Measurements from ENCODE around the gene KLHL25.

Gene KLHL25

DNA sequence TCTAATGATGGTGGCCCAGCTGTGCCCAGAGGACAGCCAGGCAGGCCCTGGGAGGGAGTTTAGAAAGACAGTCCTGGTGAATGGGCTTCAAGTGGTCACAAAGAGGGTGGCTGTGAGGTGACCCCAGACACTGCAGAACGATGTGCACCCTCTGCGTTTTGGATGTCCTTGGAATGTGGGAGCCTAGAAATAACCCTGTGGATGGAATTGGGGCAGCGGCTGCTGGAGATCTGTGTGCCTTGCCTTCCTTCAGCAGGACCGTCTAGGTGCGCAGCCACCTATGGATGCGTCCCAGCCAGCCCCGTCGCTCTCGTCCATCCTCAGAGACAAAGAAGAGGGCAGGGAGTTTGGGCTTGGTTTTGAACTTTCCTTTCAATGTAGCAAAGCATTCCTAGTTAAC is 46.5 kb downstream of the KLHL25 start:
- no peak for DNase-seq (ENCODE audit: low read depth)

DNA sequence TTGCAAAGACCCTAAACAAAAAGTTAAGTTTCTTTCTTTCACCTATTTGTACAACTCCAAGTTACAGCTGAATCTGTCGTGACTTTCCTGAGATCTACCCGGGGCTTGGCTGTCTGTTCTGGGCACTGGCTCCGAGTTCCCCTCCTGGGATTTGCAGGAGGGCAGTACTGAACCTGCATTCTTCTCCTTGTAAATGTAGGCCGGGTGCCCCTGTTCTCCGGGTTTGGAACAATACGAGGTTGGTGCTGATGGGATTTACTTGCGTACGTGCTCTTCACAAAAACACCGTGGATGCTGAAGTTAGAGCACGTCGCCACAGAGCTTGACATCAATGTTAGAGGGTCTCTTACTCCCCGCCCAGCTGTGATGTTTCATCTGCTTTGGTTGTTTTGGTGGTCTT is 48.1 kb downstream of the KLHL25 start:
- DNase-seq (ENCODE audit: low read depth) = no peak

DNA sequence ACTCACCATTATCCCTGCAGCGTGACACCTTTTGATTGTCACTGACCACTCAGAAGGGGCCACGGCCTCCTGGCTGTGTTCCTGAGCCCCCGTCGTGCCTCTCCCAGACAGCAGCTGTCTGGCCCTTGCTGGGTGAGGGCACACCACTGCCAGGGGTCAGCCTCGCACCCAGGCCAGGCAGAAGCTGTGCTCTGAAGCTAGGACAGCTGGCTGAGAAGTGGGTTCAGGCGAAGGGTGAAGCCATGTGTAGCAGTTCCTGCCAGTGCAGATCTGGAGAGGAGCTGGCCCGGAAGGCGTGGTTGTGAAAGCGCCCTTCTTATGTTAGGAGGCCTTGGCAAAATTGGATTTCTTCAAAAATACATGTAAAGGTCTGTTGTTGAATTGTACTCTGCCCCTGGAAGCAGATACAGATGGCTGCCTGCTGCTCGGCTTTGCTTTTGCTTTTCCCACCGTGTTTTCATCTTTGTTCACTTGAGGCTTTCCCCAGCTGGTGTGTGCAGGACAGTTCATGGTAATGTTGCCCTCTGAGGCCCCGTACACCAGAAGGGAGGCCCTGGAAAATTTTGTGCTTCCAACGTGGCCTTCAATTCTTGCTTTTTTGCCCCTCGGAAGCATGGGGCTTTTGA is 49.1 kb downstream of the KLHL25 start:
- no peak for DNase-seq (ENCODE audit: low read depth)

DNA sequence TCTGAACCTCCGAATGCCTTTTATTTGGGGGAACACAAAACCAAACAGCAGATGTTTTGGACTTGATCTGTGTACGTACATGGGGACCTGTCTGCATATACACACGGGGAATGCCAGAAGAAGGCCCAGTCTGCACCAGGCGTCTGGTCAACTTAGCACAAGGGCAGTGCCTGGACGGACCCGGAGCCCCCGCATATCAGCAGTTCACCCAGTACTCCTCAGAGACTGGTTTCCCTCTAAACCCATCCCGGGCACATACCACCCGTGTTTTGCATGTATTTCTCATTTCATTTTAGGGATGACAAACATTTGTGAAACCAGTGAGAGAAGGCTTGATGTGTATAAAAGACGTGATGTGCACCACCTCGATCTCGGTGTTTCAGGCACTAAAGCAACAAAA is 49.7 kb downstream of the KLHL25 start:
- no peak for DNase-seq (ENCODE audit: low read depth)

- DNase-seq (ENCODE audit: low read depth) = no peak
Observed at GRCh38 chr15:85744579-85744978, 50.1 kb downstream of the KLHL25 start.

DNA sequence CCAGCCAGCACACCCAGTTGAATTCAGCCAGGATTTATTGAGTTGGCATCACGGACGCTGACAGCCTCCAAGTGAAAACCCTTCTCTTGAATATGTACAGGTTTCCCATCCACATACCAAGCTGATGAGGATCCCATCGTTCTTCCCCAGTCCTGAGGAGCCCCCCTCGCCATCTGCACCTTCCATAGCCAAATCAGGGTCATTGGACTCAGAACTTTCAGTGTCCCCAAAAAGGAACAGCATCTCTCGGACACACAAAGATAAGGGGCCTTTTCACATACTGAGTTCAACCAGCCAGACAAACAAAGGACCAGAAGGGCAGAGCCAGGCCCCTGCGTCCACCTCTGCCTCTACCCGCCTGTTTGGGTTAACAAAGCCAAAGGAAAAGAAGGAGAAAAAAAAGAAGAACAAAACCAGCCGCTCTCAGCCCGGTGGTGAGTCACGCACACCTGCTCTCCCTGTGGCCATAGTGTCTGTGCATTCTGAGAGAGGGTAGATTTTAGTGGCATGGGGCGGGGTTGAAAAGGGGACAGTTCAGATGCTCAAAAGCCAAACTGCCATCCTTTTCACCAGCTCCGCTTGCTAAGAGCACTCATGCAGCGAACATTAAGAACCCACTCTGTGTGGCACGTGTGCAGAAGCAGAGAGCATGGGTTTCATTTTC is 51.2 kb downstream of the KLHL25 start:
- no peak for DNase-seq (ENCODE audit: low read depth)

GRCh38 chr15:85742186-85742821 is 52.4 kb downstream of the KLHL25 start:
- DNase-seq (ENCODE audit: low read depth) = no peak

GRCh38 chr15:85741662-85742061 is 53.1 kb downstream of the KLHL25 start:
- no peak for DNase-seq (ENCODE audit: low read depth)

DNA sequence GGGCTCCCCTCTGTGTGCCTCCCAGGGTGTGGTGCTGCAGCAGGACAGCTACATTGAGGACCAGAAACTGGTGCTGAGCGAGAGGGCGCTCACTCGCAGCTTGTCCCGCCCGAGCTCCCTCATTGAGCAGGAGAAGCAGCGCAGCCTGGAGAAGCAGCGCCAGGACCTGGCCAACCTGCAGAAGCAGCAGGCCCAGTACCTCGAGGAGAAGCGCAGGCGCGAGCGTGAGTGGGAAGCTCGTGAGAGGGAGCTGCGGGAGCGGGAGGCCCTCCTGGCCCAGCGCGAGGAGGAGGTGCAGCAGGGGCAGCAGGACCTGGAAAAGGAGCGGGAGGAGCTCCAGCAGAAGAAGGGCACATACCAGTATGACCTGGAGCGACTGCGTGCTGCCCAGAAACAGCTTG is 53.7 kb downstream of the KLHL25 start:
- no peak for DNase-seq (ENCODE audit: low read depth)

- no peak for DNase-seq (ENCODE audit: low read depth)
Observed at GRCh38 chr15:85737061-85737460, 57.7 kb downstream of the KLHL25 start.

DNA sequence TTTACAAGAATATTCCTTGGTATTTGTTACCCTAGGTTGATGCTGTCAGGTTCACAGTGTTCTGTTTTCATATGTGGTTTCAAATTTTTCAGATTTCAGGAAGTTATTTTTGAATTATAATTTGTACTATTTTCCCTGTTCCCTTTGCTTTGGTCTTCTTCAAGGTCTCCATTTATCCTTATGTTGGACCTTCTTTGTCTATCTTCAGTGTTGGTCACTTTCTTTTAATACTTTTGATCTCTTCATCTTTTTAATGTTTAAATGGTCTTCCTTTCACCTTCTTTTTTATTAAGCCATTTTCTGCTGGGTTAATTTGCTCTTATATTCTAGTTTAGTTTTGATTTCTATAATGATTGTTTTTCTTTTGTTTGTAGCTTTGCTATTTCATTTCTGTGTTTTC is 61.3 kb downstream of the KLHL25 start:
- DNase-seq (ENCODE audit: low read depth) = no peak

- no peak for DNase-seq (ENCODE audit: low read depth)
Observed at GRCh38 chr15:85730001-85730820, 64.5 kb downstream of the KLHL25 start.

- no peak for DNase-seq (ENCODE audit: low read depth)
Observed at GRCh38 chr15:85727068-85727467, 67.7 kb downstream of the KLHL25 start.

DNA sequence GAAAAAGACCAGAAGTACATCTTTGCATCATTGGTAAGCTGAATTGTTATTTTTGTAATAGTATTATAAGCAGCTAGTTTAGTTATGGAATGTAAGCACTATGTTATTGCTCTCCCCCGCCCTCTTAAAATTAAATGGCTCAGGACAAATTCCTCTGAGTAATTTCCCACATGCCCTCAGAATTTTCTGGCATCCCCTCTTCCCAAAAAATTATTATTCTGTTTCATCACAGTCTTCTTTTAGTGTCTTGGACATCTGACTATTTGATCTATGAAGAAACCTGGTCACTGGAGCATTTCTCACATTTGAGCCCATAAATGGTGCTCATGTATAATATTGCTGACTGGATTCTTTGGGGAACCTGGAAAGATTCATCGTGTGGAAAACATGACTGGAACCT is 68.3 kb downstream of the KLHL25 start:
- DNase-seq (ENCODE audit: low read depth) = no peak

DNA sequence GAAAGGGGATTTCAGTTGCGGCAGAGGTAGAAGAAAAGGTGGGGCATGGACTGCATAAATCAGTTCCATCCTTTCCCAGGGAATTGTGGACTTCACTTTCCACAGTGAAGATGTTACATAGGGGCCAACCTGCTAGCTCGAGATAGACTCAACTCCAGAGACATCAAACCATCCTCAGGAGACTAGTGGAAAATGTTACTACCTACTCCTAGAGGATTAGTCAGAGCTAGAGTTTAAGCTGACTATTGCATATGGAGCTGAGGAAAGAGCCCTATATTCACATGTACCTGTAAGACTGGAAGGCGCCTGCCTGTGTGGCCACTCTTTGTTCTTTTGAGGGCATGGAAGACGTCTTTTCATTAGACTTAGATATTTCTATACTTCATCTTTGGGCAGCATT is 69.2 kb downstream of the KLHL25 start:
- no peak for DNase-seq (ENCODE audit: low read depth)

DNA sequence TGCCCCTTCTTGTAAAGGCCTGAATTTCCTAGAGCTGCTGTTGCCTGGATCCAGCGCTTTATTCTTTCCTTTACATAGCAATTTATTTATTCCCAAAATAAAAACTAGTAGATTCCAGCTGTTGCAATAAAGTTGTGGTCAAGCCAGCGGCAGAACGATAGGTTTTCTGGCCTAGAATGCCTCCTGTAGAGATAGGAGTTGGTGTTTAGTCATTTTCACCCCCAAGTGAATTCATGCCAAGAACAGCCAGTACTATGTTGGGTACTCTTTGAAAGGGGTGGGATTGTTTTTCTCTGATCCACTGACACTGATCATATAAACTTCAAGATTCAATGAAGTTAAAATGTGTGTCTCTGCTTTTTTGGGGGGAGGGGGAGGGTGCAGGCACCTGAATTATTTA is 69.7 kb downstream of the KLHL25 start:
- DNase-seq (ENCODE audit: low read depth) = no peak

DNA sequence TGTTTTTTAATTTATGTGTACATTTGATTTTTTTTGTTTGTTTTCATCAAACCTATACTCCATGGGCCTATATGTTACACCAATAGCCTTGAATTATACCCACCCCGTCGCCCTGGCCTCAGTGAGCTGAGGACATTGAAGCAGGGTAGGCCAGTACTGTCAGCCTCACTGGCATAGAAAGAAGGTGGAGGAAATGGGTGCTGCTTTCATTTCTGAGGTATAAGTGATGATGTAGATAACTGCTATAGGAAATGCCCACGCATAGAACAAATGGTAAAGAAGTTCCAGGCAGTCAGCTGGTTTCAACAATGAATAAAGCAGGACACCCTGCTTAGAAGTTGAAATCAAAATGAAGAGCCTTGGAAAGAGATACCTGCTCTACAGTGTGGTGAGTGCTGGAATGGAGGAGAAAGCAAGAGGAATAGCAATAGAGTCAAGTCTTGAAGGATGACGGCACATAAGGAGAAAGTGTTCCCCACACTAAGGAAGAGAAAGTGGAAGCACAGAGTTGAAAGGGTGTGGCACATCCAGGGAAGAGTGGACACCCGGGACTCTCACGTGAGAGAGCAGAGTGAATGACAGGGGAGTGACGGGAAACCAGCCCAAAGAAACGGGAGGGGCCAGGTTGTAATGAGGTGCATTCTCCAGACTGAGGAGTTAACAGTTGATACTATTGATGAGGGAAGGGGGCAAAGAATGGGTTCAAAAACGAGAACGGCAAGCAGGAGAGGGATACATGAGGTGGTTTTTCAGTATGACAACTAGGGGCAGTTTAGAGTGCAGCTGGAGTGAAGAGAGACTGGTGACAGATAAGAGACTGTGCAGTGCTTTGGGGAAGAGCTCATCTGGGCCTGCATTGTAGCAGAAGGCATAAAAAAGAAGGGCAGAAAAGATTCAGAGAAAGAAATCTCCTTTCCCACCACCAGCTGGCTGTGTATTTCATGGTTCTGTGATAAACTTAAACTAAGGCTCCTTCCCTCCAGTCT is 70.5 kb downstream of the KLHL25 start:
- DNase-seq (ENCODE audit: low read depth) = no peak

DNA sequence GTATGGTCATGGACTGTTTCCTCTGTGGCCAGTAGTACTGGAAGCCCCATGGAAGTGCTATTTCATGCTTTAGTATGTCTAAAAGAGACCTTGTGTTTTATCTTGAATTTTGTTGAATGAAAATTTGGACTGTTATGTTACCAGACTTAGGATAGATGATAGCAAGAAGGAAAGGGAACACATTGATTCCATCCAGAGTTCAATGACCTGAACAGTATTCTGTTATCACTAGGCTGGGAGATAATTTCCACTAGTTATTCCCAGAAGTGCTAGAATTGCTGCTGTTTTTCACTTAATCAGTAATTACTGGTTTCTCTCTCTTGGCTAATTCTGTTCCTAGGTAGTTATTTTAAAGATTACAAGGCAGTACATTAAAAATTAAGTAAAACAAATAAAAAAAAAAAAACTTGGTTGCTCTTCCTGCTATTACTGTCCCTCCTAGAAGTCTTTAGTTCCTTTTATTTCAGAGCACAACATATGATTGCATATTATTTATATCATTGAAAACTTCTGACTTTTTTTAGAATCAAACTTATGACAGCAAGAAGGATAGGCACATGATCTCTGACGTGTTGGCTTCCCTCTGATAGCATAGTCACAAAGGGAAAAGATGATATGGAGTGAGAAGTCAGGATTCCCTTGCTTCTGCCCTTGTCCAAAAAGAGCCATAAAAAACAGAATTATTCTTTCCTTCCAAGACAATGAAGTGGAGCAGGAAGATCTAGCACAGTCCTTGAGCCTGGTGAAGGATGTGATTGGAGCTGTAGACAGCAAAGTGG is 72.2 kb downstream of the KLHL25 start:
- no peak for DNase-seq (ENCODE audit: low read depth)

- no peak for DNase-seq (ENCODE audit: low read depth)
Observed at GRCh38 chr15:85718981-85719380, 75.7 kb downstream of the KLHL25 start.

GRCh38 chr15:85718271-85718971 is 76.3 kb downstream of the KLHL25 start:
- no peak for DNase-seq (ENCODE audit: low read depth)

Measured in T-helper 22 cell (primary cell).